HCT116 (cell line): ENCODE results near the gene ELK3. TPM values are rescaled to one million over a fixed set of nuclear protein-coding genes. Genes with fewer than 3 reads are reported as not detected.

Experiments
- ATAC-seq: fragments of 200-7000 bp; cut with Tn5 transposase; 2 replicates; pipeline ENCODE4 v1.9.1; 2020; ENCODE audit warnings: mild to moderate bottlenecking, moderate library complexity
- BruUV-seq: library from RNA; stranded (reverse); fragments of 400-500 nt; replicated peaks from 2 replicates; lab custom pipeline; 2021; lab: Mats Ljungman, UMichigan
- CTCF ChIA-PET: fragments of 300-600 bp; sonication (Branson Sonifier 250); formaldehyde crosslinking; loops from one replicate; lab custom pipeline; 2021; ENCODE audit warnings: antibody characterized with exemption; lab: Charles Lee
- POLR2A ChIA-PET: fragments of 300-600, 350-600 bp; sonication (Branson Sonifier 250); formaldehyde crosslinking; loops from one replicate; lab custom pipeline; 2021; ENCODE audit warnings: antibody characterized with exemption; lab: Charles Lee
- RAD21 ChIA-PET, 2 experiments: fragments of 300-600 bp; sonication (Branson Sonifier 250); formaldehyde crosslinking; loops; one replicate each; lab custom pipeline; 2023; ENCODE audit warnings: low total read pairs in 2 of 2; ENCODE audit not compliant: uncharacterized antibody in 2 of 2, unreplicated experiment in 2 of 2, low non-redundant PET in 1 of 2; lab: Charles Lee
- DNase-seq: peaks from one replicate; pipeline ENCODE4 v3.0.0-alpha.2; 2010; ENCODE audit warnings: low read depth, low spot score
- H2AFZ ChIP-seq: fragments of 200-600 bp; shearing (Covaris generic), sonication (generic); 2 replicates; pipeline ENCODE4 v1.6.1; 2017; ENCODE audit warnings: low read depth, mixed run types, mixed read lengths, antibody characterized with exemption, low read length; ENCODE audit not compliant: poor library complexity, severe bottlenecking
- H3K27ac ChIP-seq: 2 replicates; pipeline ENCODE4 v1.5.1; 2012; ENCODE audit warnings: low read depth, low read length
- H3K27me3 ChIP-seq: fragments of 200-600 bp; sonication (generic); 2 replicates; pipeline ENCODE4 v1.6.1; 2016; ENCODE audit warnings: mixed run types, low read length, mixed read lengths; ENCODE audit not compliant: insufficient read depth
- H3K36me3 ChIP-seq, 2 experiments: fragments of 200-500 bp in 1 of 2; fragments of 200-600 bp in 1 of 2; sonication (Bioruptor generic) in 1 of 2; sonication (generic) in 1 of 2; 2 replicates each; pipeline versions ENCODE4 v1.5.1 to v1.6.1; 2014 to 2016; ENCODE audit warnings: low read length in 2 of 2, inconsistent platforms in 1 of 2, mixed read lengths in 1 of 2, mixed run types in 1 of 2; ENCODE audit not compliant: insufficient read depth in 2 of 2, control insufficient read depth in 1 of 2
- H3K4me1 ChIP-seq, 2 experiments: fragments of 200-600 bp in 1 of 2; sonication (generic) in 1 of 2; 2 replicates each; pipeline versions ENCODE4 v1.5.1 to v1.6.1; 2012 to 2017; ENCODE audit warnings: low read length in 2 of 2, inconsistent platforms in 1 of 2, mild to moderate bottlenecking in 1 of 2, mixed read lengths in 1 of 2, mixed run types in 1 of 2, moderate library complexity in 1 of 2; ENCODE audit not compliant: insufficient read depth in 2 of 2, control insufficient read depth in 1 of 2
- H3K4me2 ChIP-seq: fragments of 200-600 bp; sonication (generic); 2 replicates; pipeline ENCODE4 v1.6.1; 2017; ENCODE audit warnings: mixed run types, low read length, mixed read lengths
- H3K4me3 ChIP-seq, 2 experiments: fragments of 200-600 bp in 1 of 2; sonication (generic) in 1 of 2; replicated peaks in 1 of 2; 2 replicates each; pipeline ENCODE4 v1.5.1; 2011 to 2016; ENCODE audit warnings: low read length in 2 of 2, control low read depth in 1 of 2, low read depth in 1 of 2, mild to moderate bottlenecking in 1 of 2, mixed read lengths in 1 of 2, mixed run types in 1 of 2
- H3K79me2 ChIP-seq: fragments of 200-600 bp; sonication (generic); 2 replicates; pipeline ENCODE4 v1.6.1; 2017; ENCODE audit warnings: mild to moderate bottlenecking, mixed run types, low read length, moderate library complexity, mixed read lengths; ENCODE audit not compliant: insufficient read depth
- H3K9ac ChIP-seq: fragments of 200-600 bp; sonication (generic); 2 replicates; pipeline ENCODE4 v1.6.1; 2016; ENCODE audit warnings: low read length, mixed read lengths
- H3K9me2 ChIP-seq: fragments of 200-600 bp; sonication (generic), shearing (Covaris generic); 2 replicates; pipeline ENCODE4 v1.6.1; 2017; ENCODE audit warnings: mixed run types, mild to moderate bottlenecking, moderate library complexity; ENCODE audit not compliant: insufficient read depth
- H3K9me3 ChIP-seq, 2 experiments: fragments of 200-500 bp in 1 of 2; fragments of 200-600 bp in 1 of 2; sonication (Bioruptor generic) in 1 of 2; sonication (generic) in 1 of 2; 2 replicates each; pipeline ENCODE4 v1.6.1; 2014 to 2017; ENCODE audit warnings: low read length in 2 of 2, mixed read lengths in 2 of 2, inconsistent platforms in 1 of 2, low read depth in 1 of 2, mild to moderate bottlenecking in 1 of 2, mixed run types in 1 of 2, moderate library complexity in 1 of 2; ENCODE audit not compliant: control insufficient read depth in 1 of 2, insufficient read depth in 1 of 2
- H4K20me1 ChIP-seq: fragments of 200-600 bp; sonication (generic), shearing (Covaris generic); 2 replicates; pipeline ENCODE4 v1.6.1; 2017; ENCODE audit warnings: mixed run types, mild to moderate bottlenecking, moderate library complexity; ENCODE audit not compliant: insufficient read depth
- CBX3 ChIP-seq: IDR thresholded peaks from 2 replicates; pipeline ENCODE4 v1.6.1; 2012; ENCODE audit warnings: low read depth
- CTCF ChIP-seq, 3 experiments: fragments of 200-600 bp in 1 of 3; sonication (generic) in 1 of 3; IDR thresholded peaks in 2 of 3; conservative IDR thresholded peaks in 1 of 3; 2 replicates each; pipeline ENCODE4 v1.5.1; 2012 to 2017; ENCODE audit warnings: low read depth in 2 of 3, low read length in 2 of 3, antibody characterized with exemption in 1 of 3, borderline replicate concordance in 1 of 3, control low read depth in 1 of 3, mild to moderate bottlenecking in 1 of 3, mixed read lengths in 1 of 3, mixed run types in 1 of 3, moderate library complexity in 1 of 3; ENCODE audit not compliant: insufficient read depth in 1 of 3
- EGR1 ChIP-seq: IDR thresholded peaks from 2 replicates; pipeline ENCODE4 v1.6.1; 2012; ENCODE audit warnings: low read depth
- ELF1 ChIP-seq: IDR thresholded peaks from 2 replicates; pipeline ENCODE4 v1.6.1; 2012; ENCODE audit warnings: low read depth, borderline replicate concordance
- EZH2phosphoT487 ChIP-seq: fragments of 200-600 bp; IDR thresholded peaks from 2 replicates; pipeline ENCODE4 v1.6.1; 2018; ENCODE audit warnings: antibody characterized with exemption, borderline replicate concordance
- POLR2AphosphoS5 ChIP-seq: IDR thresholded peaks from 2 replicates; pipeline ENCODE4 v1.6.1; 2011; ENCODE audit warnings: mild to moderate bottlenecking, low read depth, low read length, moderate library complexity
- RAD21 ChIP-seq: IDR thresholded peaks from 2 replicates; pipeline ENCODE4 v1.6.1; 2012; ENCODE audit warnings: low read depth, mild to moderate bottlenecking
- SIN3A ChIP-seq: IDR thresholded peaks from 2 replicates; pipeline ENCODE4 v1.6.1; 2012; ENCODE audit warnings: low read depth
- SP1 ChIP-seq: IDR thresholded peaks from 2 replicates; pipeline ENCODE4 v1.6.1; 2012; ENCODE audit warnings: low read depth
- SRF ChIP-seq: IDR thresholded peaks from 2 replicates; pipeline ENCODE4 v1.6.1; 2012; ENCODE audit warnings: low read depth
- TCF7L2 ChIP-seq: IDR thresholded peaks from 2 replicates; pipeline ENCODE4 v1.7.0; 2011; ENCODE audit warnings: borderline replicate concordance, inconsistent platforms; ENCODE audit not compliant: insufficient read depth, insufficient read length; ENCODE audit errors: extremely low read depth
- YY1 ChIP-seq: IDR thresholded peaks from 2 replicates; pipeline ENCODE4 v1.6.1; 2011; ENCODE audit warnings: low read length, low read depth, moderate library complexity, mild to moderate bottlenecking; ENCODE audit not compliant: insufficient replicate concordance; ENCODE audit errors: extremely low read depth
- ZBTB33 ChIP-seq: IDR thresholded peaks from 2 replicates; pipeline ENCODE4 v1.6.1; 2011; ENCODE audit warnings: mild to moderate bottlenecking, low read length, moderate library complexity; ENCODE audit not compliant: insufficient replicate concordance; ENCODE audit errors: extremely low read depth
- intact Hi-C: fragments of 100-400 bp; cut with micrococcal nuclease; formaldehyde crosslinking; loops from 2 replicates; pipeline ENCODE4 v1.10.0; 2022
- total RNA-seq: library from RNA; stranded (reverse); gene quantifications from one replicate; pipeline ENCODE4 v1.2.1, GENCODE V29; 2021; ENCODE audit not compliant: unreplicated experiment

The ELK3 gene
- total RNA-seq, 1 experiment from 2014 or later, result 45.6 TPM

- Histone ChIP-seq H3K9ac (no peak overlapping the region), H3K27ac (no peak overlapping the region), H4K20me1 (no peaks in the 10 kb centered on the region), H2AFZ (no peak overlapping the region), H3K9me2 (no peaks in the 10 kb centered on the region), H3K4me1 (no peaks in the 10 kb centered on the region; a peak in 1 of 4 replicates), H3K27me3 (no peaks in the 10 kb centered on the region), H3K4me3 (no peak overlapping the region), H3K9me3 (no peaks in the 10 kb centered on the region), H3K36me3 (no peaks in the 10 kb centered on the region), H3K4me2 (no peak overlapping the region), H3K79me2 (peaks cover 84% of the 10 kb centered on the region)
- ChIA-PET RAD21 (interaction anchor here in 1 of 2 experiments (0.5 kb wide), 2 partner anchors 176 to 277 kb away, joined by 3 read pairs; no protein-coding TSS in a partner anchor), CTCF (no interaction called here), POLR2A (interaction anchor here (1.4 kb wide), 1 partner anchor 49 kb away, joined by 3 read pairs; no protein-coding TSS in a partner anchor)
- BruUV-seq, result no TSS peak
- ATAC-seq (no peak), DNase-seq (no peak)
- TF ChIP-seq YY1, result no peak
- TF ChIP-seq TCF7L2, result no peak
- TF ChIP-seq SIN3A, result no peak
- no peak for TF ChIP-seq SRF
- TF ChIP-seq ELF1, result no peak
- TF ChIP-seq EGR1, result no peak
- intact Hi-C loops, result no loop called here
These were observed 44.3 kb downstream of the ELK3 start for GRCh38 chr12:96238336-96239047.

GRCh38 chr12:96239711-96240635 lies 45.8 kb downstream of the ELK3 start:
- Histone ChIP-seq H3K4me1 (no peaks in the 10 kb centered on the region; a peak in 1 of 4 replicates), H3K79me2 (peaks cover 81% of the 10 kb centered on the region), H4K20me1 (no peaks in the 10 kb centered on the region), H3K27ac (no peak overlapping the region), H3K9me3 (no peaks in the 10 kb centered on the region), H2AFZ (no peak overlapping the region), H3K4me3 (no peak overlapping the region), H3K36me3 (no peaks in the 10 kb centered on the region), H3K9ac (no peak overlapping the region), H3K9me2 (no peaks in the 10 kb centered on the region), H3K4me2 (no peak overlapping the region), H3K27me3 (no peaks in the 10 kb centered on the region)
- ChIA-PET CTCF (no interaction called here), POLR2A (interaction anchor here (1.4 kb wide), 1 partner anchor 50 kb away, joined by 3 read pairs; no protein-coding TSS in a partner anchor), RAD21 (no interaction called here)
- DNase-seq, result no peak
- ATAC-seq, result no peak
- intact Hi-C loops, result no loop called here
- BruUV-seq, result no TSS peak
- no peak for TF ChIP-seq ELF1
- TF ChIP-seq RAD21, result no peak
- no peak for TF ChIP-seq CTCF (IDR thresholded peaks at IDR 0.05 in 2 of 3, conservative IDR thresholded peaks at IDR 0.05 in 1 of 3; ENCODE audit: borderline replicate concordance in 1 of 3, insufficient read depth in 1 of 3, low read depth in 2 of 3, low read length in 2 of 3)
- no peak for TF ChIP-seq SRF
- no peak for TF ChIP-seq CBX3
- no peak for TF ChIP-seq TCF7L2
- TF ChIP-seq SP1, result no peak
- TF ChIP-seq POLR2AphosphoS5, result no peak
- TF ChIP-seq ZBTB33, result no peak
- no peak for TF ChIP-seq EZH2phosphoT487
